Measurements from ENCODE around the gene POLD2. TPM values are rescaled to one million over a fixed set of nuclear protein-coding genes. Genes with fewer than 3 reads are reported as not detected.

Gene POLD2
- total and polyA plus RNA-seq, 2 of the 8 experiments (the other 6 are each of a cell fraction or from before 2014, with no cell fraction given) = 148 to 214 TPM

GRCh38 chr7:44084701-44085100, 38.6 kb downstream of the POLD2 start (continued):
- TF ChIP-seq TEAD4 (IDR thresholded peaks at IDR 0.05; ENCODE audit: low read depth, low read length) (no peak), CEBPB (IDR thresholded peaks at IDR 0.05; ENCODE audit: low read depth, low read length) (no peak)

Data from H1 (cell line).